ENCODE data around the gene TPP1. TPM values are rescaled to one million over a fixed set of nuclear protein-coding genes. Genes with fewer than 3 reads are reported as not detected.

The TPP1 gene
- total RNA-seq, 1 experiment from 2014 or later: 61.7 TPM

DNA sequence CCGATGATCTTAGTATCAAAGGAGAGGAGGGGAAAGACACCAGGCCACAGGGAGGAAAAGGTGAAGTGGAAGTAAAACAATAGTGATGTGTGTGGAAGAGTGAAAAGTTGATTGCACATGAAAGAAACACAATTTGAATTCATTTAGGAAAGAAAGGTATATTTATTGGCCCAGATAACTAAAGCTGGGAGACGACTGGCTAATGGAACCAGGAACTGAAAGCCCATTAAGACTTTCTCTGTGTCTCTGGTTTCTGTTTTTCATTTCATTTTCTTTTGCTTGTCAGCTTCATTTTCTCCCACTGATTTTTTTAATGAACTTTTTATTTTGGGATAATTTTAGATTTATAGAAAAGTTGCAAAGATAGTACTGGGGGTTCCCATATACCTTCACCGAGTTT is 41.5 kb upstream of the TPP1 start:
- Histone ChIP-seq H3K36me3 (ENCODE audit: control insufficient read depth, insufficient read depth, low read length) (no peaks in the 10 kb centered on the region), H3K4me3 (ENCODE audit: low read depth, low read length) (no peak overlapping the region), H3K9me3 (no peaks in the 10 kb centered on the region), H3K4me1 (no peaks in the 10 kb centered on the region), H3K27me3 (replicated peaks; ENCODE audit: control insufficient read depth, insufficient read depth, low read length) (no peaks in the 10 kb centered on the region; the same call in none of the 2 replicates)
- Mint-ChIP-seq H3K9me3 (ENCODE audit: unreplicated experiment) (no peaks in the 10 kb centered on the region), H3K36me3 (ENCODE audit: insufficient read depth, unreplicated experiment) (no peaks in the 10 kb centered on the region), H3K27me3 (ENCODE audit: insufficient read depth, unreplicated experiment) (peaks cover 17% of the 10 kb centered on the region), H3K27ac (ENCODE audit: unreplicated experiment) (no peak overlapping the region), H3K4me3 (ENCODE audit: unreplicated experiment) (no peak overlapping the region), H3K4me1 (ENCODE audit: low read depth, unreplicated experiment) (no peaks in the 10 kb centered on the region)
- TF ChIP-seq CTCF (IDR thresholded peaks at IDR 0.05; ENCODE audit: insufficient read depth in 1 of 2, low read depth in 1 of 2, low read length in 1 of 2, severe bottlenecking in 1 of 2, unreplicated experiment in 1 of 2): no peak
- ChIA-PET POLR2A (no interaction called here), CTCF (no interaction called here)
- no TSS peak for BruUV-seq (replicated peaks)
- intact Hi-C loops (cut with micrococcal nuclease; ENCODE audit: unreplicated experiment): no loop called here
- no peak for DNase-seq

DNA sequence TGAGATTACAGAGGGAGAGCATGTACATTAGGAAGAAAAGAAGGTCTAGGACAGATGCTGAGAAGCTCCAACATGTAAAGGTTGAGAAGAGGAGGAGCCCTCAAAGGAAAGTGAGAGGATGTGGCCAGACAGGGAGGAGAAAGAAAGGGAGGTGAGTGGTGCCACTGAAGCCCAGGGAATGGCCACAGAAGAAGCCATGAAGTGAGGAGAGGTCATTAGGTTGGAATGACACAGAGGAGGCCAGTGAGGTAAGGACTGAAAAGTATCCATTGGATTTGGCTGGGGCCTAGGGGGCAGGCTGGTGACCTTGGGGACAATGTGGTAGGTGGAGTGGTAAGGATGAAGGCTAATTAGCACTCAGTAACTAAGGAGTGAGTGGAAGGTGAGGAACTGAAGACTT is 39.4 kb upstream of the TPP1 start:
- Mint-ChIP-seq H3K4me1 (ENCODE audit: low read depth, unreplicated experiment) (no peaks in the 10 kb centered on the region), H3K27ac (ENCODE audit: unreplicated experiment) (no peak overlapping the region), H3K4me3 (ENCODE audit: unreplicated experiment) (no peak overlapping the region), H3K36me3 (ENCODE audit: insufficient read depth, unreplicated experiment) (no peaks in the 10 kb centered on the region), H3K9me3 (ENCODE audit: unreplicated experiment) (no peaks in the 10 kb centered on the region), H3K27me3 (ENCODE audit: insufficient read depth, unreplicated experiment) (peaks cover 14% of the 10 kb centered on the region)
- Histone ChIP-seq H3K36me3 (ENCODE audit: control insufficient read depth, insufficient read depth, low read length) (no peaks in the 10 kb centered on the region), H3K27me3 (replicated peaks; ENCODE audit: control insufficient read depth, insufficient read depth, low read length) (peaks cover 1% of the 10 kb centered on the region), H3K4me3 (ENCODE audit: low read depth, low read length) (no peak overlapping the region), H3K4me1 (no peaks in the 10 kb centered on the region), H3K9me3 (no peaks in the 10 kb centered on the region)
- DNase-seq: no peak
- intact Hi-C loops (cut with micrococcal nuclease; ENCODE audit: unreplicated experiment): no loop called here
- no peak for TF ChIP-seq CTCF (IDR thresholded peaks at IDR 0.05; ENCODE audit: insufficient read depth in 1 of 2, low read depth in 1 of 2, low read length in 1 of 2, severe bottlenecking in 1 of 2, unreplicated experiment in 1 of 2)
- CTCF ChIA-PET: no interaction called here
- BruUV-seq (replicated peaks): no TSS peak
- POLR2A ChIA-PET: no interaction called here

GRCh38 chr11:6657346-6657745 is 38.1 kb upstream of the TPP1 start:
- no peak for TF ChIP-seq CTCF (IDR thresholded peaks at IDR 0.05; ENCODE audit: insufficient read depth in 1 of 2, low read depth in 1 of 2, low read length in 1 of 2, severe bottlenecking in 1 of 2, unreplicated experiment in 1 of 2)
- Mint-ChIP-seq H3K4me1 (ENCODE audit: low read depth, unreplicated experiment) (no peaks in the 10 kb centered on the region), H3K27me3 (ENCODE audit: insufficient read depth, unreplicated experiment) (peaks cover 12% of the 10 kb centered on the region), H3K4me3 (ENCODE audit: unreplicated experiment) (no peak overlapping the region), H3K36me3 (ENCODE audit: insufficient read depth, unreplicated experiment) (no peaks in the 10 kb centered on the region), H3K9me3 (ENCODE audit: unreplicated experiment) (no peaks in the 10 kb centered on the region), H3K27ac (ENCODE audit: unreplicated experiment) (no peak overlapping the region)
- no peaks in the 10 kb centered on the region for H3K4me1 ChIP-seq
- H3K4me3 ChIP-seq (ENCODE audit: low read depth, low read length): no peak overlapping the region
- DNase-seq: no peak
- H3K27me3 ChIP-seq (replicated peaks; ENCODE audit: control insufficient read depth, insufficient read depth, low read length): peaks cover 1% of the 10 kb centered on the region
- H3K9me3 ChIP-seq: no peaks in the 10 kb centered on the region
- H3K36me3 ChIP-seq (ENCODE audit: control insufficient read depth, insufficient read depth, low read length): no peaks in the 10 kb centered on the region
- intact Hi-C loops (cut with micrococcal nuclease; ENCODE audit: unreplicated experiment): no loop called here
- ChIA-PET CTCF (no interaction called here), POLR2A (interaction anchor here (0.6 kb wide), 1 partner anchor 267 kb away, joined by 3 read pairs; the partner anchor contains the start of gene SMPD1)
- no TSS peak for BruUV-seq (replicated peaks)
